AML-193 (cell line): ENCODE data around the gene MCM10.
"Not testable (repeated sequence)": the region's sequence is repeated elsewhere in the genome, so short reads cannot be mapped to it uniquely, and the experiment has no call there.

Source experiments
- DNase-seq, 2 experiments: peaks; one replicate each; lab custom pipeline; 2025; lab: John Stamatoyannopoulos, UW

Gene MCM10

GRCh38 chr10:13221572-13221971 is 60.2 kb downstream of the MCM10 start:
- no peak for DNase-seq

DNA sequence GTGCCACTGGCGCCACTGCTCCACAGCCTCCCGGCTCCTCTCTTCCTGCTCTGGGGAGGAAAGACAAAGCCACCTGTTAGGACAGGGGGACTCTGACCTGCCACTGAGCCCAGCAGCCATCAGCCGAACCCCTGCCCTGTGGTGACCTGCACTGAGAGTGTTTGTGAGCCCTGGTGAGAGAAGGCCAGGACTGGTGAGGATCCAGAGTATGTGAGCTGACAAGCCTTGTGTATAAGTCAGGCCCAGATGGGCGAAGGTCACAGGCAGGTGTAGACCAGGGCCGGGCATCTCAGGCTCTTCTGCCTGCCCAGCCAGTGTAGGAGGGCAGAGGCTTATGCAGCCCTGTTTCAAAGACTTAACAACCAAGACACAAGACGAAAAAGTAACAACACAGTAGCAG is 60.8 kb downstream of the MCM10 start:
- DNase-seq = no peak

DNA sequence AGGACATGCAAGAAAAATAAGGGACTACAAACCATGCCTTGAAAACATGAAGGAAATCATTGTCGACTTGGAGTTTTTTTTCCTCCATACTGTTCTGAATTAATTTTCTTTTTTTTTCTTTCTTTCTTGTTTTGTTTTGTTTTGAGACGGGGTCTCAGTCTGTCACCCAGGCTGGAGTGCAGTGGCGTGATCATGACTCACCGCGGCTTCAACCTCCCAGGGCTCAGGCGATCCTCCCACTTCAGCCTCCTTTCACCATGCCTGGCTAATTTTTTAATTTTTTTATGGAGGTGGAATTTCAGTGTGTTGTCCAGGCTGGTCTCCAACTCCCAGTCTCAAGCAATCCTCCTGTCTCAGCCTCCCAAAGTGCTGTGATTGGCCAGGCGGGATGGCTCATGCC is 61.2 kb downstream of the MCM10 start:
- no peak for DNase-seq

DNA sequence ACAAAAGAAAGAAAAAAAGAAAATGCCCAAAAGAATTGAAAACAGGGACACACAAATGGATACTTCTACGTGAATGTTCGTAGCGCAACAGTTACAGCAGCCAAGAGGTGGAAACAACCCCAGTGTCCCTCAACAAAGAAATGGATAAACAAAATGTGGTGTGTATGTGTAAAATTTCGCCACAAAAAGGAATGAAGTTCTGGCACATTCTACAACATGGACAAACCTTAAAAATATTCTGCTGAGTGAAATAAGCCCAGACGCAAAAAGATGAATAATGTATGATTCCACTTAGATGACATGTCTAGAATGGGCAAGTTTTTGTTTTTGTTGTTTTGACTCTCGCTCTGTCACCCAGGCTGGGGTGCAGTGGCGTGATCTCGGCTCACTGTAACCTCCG is 61.9 kb downstream of the MCM10 start:
- DNase-seq = no peak

- DNase-seq = no peak
Measured at GRCh38 chr10:13224210-13224995, 63.0 kb downstream of the MCM10 start.

DNA sequence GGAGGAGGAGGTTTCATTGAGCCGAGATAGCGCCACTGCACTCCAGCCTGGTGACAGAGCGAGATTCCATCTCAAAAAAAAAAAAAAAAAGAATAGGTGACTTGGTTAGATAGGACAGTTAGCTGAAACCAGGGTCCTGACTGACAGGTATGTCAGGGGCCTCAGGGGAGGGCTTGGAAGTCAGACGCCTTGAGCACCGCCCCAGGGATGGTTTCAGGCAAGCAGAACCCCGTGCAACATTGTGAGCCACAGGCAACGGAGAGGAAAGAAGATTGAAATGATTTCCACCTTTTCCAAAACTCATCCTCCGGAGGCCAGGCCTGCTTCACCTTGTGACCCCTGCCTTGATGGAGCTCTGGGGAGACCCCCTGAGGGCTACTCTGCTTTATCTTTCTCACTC is 64.2 kb downstream of the MCM10 start:
- no peak for DNase-seq

DNA sequence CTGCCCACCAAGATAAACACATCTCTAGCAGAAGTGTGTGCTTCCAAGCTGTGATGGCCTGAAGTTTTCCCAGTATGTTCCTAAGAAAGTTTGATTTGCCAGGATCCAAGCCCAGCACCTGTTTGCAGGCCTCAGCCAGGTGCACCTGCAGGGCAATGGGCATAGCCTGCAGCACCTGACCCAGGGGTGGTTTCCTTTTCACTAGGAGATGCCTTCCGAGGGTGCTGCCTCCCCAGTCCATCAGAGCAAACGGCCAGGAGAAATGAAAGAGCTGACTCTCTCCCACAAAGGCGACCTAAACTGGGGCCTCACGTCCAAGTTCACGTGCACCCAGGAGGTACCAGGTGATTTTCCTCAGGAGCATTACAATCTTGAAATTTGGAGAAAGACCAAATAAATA is 65.7 kb downstream of the MCM10 start:
- no peak for DNase-seq

GRCh38 chr10:13231190-13231589 is 69.8 kb downstream of the MCM10 start:
- DNase-seq = no peak

DNA sequence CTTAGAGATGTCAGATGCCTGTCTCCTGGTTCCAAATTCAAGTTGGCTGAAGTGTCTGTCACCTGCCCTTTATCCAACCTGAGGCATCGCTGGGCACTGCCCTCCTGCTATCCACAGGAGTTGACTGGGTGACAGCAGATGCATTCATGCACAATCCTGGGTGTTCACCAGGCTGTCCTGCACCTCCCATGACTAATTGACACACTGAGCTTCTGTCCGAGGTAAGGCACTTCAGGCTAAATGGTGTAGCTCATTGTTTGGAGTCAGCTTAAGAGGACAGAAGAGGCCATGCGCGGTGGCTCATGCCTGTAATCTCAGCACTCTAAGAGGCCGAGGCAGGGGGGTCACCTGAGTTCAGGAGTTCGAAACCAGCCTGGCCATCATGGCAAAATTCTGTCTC is 70.5 kb downstream of the MCM10 start:
- no peak for DNase-seq

GRCh38 chr10:13233358-13233757 is 72.0 kb downstream of the MCM10 start:
- DNase-seq = no peak

DNA sequence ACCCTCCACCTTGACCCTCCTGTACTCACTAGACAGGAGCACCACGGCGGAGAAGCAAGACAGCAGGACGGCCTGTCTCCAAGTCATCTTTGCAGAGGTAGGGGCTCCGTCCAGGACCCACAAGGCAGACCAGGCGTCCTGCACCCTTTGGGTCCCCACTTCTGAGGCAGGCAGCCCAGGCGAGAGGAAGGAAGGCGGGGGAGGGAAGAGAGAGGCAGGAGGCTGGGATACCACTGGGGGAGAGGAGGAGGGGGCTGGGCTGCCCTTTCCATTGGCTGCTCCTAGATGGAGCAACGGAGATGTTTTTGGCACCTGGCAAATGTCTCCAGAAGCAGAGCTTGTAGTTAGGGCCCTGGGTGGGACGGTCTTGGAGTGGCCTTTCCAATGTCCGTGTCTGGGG is 72.8 kb downstream of the MCM10 start, which contains the start of gene UCMA:
Gene UCMA (minus strand): TSS at position 203 of the 400 bp plus-strand sequence. CDS start 116 bp downstream, at position 87.
- DNase-seq = no peak

DNA sequence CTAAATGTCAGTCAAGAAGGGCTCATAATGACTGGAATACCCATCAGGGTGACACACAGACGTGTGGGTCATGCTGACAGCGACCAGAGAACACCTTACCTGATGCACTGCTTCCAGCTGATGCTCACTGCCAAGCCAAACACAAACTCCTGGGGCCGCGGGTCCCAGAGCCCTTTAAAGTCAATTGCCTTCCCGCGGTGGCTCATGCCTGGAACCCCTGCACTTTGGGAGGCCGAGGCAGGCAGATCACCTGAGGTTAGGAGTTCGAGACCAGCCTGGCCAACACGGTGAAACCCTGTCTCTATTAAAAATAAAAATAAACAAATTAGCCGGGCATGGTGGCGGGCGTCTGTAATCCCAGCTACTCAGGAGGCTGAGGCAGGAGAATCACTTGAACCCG is 73.4 kb downstream of the MCM10 start:
- DNase-seq = not testable (repeated sequence)

- no peak for DNase-seq
Measured at GRCh38 chr10:13236638-13237037, 75.3 kb downstream of the MCM10 start.

- no peak for DNase-seq
Measured at GRCh38 chr10:13238271-13239077, 77.1 kb downstream of the MCM10 start.

- no peak for DNase-seq
Measured at GRCh38 chr10:13239923-13240322, 78.6 kb downstream of the MCM10 start.

- no peak for DNase-seq
Measured at GRCh38 chr10:13241613-13242012, 80.3 kb downstream of the MCM10 start.

GRCh38 chr10:13242260-13242659 is 80.9 kb downstream of the MCM10 start:
- not testable (repeated sequence) for DNase-seq

GRCh38 chr10:13247246-13247645 is 85.9 kb downstream of the MCM10 start:
- DNase-seq = no peak

DNA sequence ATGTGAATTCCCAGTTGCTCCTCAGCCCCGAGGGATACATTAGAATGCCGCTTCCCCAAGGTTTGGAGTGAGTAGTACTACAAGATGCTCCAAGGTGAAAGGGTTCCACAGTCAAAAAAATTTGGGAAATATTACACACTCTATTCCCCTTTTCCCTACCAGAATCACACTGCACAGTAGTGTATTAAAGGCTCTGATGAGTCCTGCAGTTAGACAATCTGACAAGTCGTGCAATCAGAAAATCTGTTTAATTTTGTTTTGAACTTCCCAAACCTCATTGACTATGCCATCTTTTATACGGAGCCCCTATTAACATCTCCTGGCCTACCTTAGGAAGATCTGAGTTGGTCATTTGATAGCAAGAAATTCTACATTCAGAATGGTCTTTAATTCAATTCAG is 86.4 kb downstream of the MCM10 start:
- DNase-seq = no peak

DNA sequence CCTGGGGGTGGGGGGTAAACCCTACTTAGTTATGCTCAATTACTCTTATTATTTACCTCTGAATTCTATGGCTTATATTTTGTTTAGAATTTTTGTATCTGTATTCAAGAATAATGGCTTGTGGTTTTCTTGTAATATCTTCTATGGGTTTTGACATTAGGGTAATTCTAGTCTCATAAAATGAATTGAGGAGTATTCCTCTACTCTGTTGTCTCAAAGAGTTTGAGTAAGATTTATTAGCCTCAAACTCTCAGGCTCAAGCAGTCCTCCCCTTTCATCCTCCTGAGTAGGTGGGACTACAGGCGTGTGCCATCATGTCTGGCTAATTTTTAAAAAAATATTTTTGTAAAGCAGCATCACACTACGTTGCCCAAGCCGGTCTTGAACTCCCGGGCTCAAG is 92.4 kb downstream of the MCM10 start:
- DNase-seq = no peak

- no peak for DNase-seq
Measured at GRCh38 chr10:13256627-13257026, 95.3 kb downstream of the MCM10 start.

DNA sequence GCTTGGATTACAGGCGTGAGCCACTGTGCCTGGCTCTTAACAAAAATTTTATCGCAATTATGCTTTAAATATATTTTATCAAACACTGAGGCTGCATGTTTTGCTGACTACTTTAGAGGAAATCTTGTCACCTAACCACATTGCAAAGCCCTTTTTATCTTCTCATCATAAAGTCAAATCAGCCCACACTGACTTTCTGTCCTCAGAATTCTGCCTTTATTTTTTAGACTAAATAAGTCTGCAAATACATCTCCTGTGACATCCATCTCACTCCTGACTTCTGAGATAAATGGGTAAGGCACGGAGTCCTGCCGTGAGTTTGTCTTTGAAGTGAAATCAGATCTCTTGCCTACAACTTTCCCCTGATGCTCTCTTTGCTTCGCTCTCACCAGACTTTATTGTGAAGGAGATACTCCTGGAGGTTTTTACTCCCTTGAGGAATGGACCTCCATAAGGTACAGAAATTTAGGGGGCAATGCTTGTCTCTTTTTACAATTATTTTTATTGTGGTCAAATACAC is 96.3 kb downstream of the MCM10 start:
- no peak for DNase-seq
